HL-60/S4 treated with retinoic acid at 250 ng/mL for 4 days and 3 days (cell line): ENCODE results near the gene ZNF541.

ENCODE experiments used
- in situ Hi-C: fragments of 300-500 bp; cut with MboI; formaldehyde crosslinking; loops from 2 replicates; pipeline ENCODE4 v1.7.0; 2022; ENCODE audit warnings: low sequenced_read_pairs

The ZNF541 gene, protein sequence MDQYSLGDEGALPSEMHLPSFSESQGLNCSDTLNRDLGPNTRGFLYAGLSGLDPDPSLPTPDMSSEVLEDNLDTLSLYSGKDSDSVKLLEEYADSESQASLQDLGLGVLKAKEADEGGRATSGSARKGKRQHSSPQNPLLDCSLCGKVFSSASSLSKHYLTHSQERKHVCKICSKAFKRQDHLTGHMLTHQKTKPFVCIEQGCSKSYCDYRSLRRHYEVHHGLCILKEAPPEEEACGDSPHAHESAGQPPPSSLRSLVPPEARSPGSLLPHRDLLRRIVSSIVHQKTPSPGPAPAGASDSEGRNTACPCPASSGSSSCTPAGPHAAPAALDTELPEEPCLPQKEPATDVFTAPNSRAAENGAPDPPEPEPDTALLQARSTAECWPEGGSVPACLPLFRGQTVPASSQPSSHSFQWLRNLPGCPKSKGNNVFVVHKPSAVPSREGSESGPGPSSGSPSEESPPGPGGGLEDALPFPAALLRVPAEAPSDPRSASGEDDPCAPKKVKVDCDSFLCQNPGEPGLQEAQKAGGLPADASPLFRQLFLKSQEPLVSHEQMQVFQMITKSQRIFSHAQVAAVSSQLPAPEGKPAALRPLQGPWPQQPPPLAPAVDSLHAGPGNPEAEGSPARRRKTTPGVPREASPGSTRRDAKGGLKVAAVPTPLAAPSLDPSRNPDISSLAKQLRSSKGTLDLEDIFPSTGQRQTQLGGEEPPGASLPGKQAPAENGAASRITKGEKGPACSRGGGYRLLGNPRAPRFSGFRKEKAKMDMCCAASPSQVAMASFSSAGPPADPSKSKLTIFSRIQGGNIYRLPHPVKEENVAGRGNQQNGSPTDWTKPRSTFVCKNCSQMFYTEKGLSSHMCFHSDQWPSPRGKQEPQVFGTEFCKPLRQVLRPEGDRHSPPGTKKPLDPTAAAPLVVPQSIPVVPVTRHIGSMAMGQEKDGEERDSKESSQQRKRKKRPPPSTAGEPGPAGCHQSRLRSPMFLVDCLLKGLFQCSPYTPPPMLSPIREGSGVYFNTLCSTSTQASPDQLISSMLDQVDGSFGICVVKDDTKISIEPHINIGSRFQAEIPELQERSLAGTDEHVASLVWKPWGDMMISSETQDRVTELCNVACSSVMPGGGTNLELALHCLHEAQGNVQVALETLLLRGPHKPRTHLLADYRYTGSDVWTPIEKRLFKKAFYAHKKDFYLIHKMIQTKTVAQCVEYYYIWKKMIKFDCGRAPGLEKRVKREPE (N-terminal part only)

DNA sequence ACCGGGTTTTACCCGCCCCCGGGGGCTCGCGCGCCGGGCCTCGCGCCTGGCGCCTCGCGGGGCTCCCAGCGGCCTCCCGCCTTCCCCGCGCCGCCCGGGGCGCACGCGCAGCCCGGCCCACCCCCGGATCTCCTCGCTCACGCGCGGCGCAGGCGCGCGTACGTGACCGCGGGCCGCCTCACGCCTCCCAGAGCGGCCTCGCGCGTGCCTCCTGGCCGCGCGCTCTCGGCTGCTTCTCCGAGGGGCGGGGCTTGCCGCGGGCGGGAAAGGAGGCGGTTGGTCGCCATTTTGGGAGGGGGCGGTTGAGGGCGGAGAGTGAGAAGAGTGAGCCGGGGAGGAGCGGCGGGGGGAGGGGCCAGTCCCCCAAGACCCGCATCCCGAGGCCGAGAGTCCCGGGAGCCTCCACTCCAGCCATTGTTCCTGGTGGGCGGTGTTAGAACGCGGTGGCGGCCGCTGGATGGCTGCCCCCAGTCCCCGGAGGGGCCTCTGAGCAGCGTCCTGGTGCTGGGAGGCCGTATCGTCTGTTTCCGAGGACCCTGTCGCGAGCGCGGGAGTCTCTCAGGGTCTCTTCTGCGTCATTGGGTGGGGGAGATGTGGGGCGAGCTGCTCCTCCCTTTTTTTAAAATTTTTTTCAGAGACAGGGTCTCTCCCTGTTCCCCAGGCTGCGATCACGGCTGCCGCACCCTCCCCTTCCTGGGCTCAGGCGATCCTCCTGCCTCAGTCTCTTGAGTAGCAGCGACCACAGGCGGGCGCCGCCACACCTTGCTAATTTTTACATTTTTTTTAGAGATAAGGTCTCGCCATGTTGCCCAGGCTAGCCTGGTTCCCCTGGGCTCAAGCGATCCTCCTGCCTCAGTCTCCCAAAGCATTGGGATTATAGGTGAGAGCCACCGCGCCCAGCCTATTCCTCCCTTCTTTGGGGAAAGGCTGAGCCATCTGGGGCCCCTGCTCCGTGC, at the start of gene ZNF541:
Gene ZNF541 (minus strand): TSS at position 78 of the 956 bp plus-strand sequence. CDS start 17,292 bp downstream, outside the sequence.
- in situ Hi-C loops, result no loop called here

DNA sequence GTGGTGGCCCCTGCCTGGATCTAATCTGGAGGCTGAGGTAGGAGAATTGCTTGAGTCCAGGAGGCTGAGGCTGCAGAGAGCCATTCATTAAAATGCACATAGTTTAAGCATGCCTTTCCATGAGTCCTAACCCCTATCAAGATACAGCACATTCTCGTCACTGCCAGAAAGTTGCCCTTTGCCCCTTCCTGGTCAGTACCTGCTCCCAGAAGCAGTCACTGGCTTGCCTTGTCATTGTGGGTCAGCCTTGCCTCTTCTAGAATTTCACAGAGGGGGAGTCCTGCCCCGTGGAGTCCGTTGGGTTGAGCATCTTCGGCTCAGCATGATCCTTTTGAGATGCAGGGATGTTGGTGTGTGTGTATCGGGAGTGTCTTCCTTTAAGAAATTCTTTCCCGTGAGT, 46.8 kb upstream of the ZNF541 start:
- in situ Hi-C loops, result no loop called here

DNA sequence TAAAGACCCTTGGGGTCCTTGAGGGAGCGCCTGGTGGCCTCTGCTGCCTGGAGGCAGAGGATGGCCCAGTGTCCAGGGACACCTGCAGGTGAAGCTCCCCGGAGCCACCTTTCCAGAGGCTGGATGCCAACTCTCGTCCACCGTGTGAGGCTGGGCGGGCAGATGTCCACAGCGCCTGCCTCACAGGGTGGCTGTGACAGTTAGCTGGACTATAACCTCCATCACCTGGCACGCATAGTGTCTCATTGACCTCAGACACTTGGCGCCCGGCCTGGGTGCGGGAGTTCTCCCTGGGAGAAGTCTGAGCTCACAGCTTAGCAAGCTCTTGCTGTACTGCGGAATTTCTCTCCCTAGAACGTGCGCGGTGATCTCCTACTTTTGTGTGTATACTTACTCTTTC, 45.8 kb upstream of the ZNF541 start:
- in situ Hi-C loops, result no loop called here

DNA sequence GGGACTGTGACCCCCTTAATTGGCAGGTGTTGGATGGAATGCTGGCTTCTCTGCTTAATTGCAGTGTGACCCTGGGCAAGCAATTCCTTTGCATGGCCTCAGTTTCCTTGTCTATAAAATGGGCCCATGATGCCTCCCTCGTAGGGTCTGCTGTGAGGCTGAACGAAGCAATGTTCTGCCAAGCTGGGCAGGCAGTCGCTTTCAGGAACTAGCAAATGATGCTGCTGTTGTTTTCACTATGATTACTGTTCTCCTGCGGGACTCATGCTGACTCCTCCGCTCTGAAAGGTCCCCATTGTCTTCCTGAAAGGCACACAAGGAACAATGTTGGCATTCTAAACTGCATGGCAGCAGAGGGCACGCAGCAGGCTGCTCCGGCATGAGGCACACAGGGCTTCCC, 42.8 kb upstream of the ZNF541 start:
- in situ Hi-C loops, result no loop called here

DNA sequence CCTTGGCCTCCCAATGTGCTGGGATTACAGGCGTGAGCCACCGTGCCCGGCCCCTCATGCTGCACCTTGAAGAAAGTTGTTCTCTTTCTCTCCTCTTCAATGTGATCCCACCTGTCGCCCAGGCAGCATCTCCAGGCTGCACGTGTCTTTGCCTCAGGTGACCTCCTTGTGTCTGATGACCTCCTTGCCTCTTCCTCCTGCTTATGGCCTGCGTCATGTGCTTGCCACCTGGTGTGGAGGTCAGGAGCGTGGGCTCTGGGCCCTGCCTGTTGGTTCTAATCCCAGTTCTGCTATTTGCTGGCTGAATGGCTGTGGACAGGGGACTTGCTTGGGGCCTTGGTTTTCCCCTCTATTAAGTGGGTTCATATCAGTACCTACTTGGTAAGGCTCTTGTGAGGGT, 42.3 kb upstream of the ZNF541 start:
- in situ Hi-C loops, result no loop called here

DNA sequence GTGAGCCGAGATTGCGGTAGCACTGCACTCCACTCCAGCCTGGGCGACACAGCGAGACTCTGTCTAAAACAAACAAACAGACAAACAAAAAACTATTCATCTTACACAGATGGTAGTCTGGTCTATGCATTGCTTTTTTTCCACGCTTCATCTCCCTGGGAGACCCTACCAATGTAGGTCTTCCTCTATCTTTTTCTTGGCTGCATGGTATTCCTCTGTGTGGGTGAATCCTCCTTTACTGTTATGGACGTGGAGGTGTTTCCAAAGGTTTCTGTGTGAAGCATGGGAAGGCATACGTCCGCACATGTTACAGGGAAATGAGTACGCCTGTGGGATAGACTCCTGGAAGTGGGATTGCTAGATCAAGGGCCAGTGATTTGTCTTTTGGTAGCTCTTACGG, 41.6 kb upstream of the ZNF541 start:
- in situ Hi-C loops, result no loop called here

DNA sequence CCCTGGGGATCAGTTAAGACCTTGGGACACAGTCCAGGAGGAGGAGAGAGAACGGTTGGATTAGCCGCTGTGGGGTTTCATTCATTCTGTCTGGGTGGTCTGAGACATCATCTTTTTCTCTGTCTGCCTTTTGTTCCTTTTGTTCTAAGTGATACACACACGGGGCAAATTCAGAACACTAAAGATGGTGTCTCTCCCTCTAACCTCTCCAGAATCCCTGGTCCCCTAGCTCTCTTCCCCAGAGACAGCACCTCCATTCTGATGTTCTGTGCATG, 41.0 kb upstream of the ZNF541 start:
- in situ Hi-C loops, result no loop called here

DNA sequence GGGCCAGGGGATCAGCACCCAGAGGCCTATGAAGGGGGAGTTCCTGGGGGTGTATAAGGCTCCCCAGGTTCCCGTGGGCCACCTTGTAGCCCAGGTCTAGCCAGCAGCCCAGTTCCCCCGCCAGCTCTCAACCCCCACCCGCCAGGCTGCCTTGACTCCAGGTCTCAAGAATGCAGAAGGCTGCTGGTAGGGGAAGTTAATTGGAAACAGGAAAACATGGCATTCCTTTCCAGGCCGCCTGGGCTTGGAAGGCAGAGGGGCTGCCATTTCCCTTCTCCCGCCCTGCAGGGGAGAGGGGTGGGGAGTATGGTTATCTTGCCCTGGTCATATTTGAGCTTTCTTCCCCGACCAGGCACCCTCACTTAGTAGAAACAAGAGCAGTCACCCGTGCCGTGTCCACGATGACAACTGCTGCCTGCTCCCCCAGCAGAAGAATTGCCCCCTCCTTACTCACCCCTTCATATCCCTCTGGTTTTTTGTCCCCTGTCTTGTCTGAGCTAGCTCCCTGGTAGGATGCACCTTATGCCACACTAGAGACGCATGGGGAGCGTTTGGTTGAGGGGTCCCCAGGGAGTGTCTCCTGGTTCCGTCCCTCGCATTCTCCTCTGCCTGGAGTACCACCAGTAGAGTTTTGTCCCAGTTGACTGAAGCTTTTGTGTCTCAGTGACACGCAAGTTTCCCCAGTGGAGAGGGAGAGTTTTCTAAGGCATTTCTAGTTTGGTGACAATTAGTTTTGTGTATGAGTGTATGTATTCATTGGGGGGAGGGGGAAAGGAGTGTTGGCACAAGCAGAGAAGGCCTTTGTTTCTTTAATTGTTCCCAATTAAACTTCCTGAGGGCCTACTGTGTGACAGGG, 40.4 kb upstream of the ZNF541 start:
- in situ Hi-C loops, result no loop called here

DNA sequence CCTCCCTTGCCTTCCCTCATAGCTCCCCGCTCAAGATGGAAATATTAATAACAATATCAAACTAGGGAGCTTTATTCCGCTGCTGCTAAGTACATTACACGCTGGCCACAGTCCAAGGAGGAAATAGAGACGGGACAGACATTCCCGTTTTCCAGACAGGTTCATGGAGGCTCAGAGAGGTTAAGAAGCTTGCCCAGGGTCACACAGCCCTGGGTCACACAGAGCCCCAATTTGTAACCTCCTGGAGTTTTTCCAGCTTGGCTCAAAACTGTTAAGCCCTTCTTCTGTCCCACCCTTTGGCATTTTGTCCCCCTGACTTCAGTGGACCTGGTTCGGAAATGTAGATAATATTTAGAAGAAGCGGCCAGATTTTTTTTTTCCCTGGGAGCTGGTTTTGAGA, 38.0 kb upstream of the ZNF541 start:
- in situ Hi-C loops, result no loop called here

DNA sequence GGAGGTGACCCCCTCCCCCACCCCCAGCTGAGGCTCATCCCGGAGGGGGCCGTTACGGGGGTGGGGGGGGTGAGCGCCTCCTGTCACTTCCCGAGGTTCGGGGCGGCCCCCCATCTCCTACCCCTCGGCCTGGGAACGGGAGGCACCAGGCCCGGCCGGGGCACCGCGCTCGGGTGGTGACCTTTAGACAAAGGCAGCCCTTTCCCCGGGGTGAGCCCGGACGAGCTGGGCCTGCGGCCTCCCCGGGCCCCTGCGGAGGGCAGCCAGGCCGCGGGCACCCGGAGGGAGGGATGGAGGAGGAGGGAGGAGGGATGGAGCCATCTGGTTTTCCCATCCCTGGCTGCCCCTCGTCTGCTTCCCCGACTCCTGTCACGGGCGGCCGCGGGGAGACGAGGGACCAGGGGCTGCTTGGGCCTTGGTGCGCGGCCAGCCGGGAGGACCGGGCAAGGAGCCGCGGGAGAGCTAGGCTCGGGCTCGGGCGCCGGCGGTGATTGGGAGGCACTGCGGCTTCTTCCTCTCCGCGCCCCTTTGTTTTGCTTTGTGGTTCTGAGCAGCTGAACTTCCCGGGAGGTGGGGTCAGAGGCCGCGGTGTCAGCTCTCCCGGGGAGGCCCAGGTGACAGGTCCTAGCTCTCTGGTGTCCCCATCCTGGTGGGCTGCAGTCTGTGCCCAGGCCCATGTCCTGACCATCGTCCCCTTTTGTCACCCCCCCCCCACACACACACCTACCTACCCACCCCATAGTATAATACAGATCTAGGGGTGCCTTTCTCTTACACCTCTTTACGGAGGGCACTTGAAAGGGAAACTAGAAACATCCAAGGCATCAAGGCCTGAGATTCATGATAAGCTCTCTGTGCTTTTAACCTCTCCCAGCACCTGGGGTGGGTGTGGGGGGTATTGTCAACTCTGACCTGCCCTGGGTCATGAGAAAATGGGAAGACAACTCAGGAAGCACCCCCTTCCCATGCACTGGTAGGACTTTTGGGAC, 37.3 kb upstream of the ZNF541 start:
- in situ Hi-C loops, result no loop called here

DNA sequence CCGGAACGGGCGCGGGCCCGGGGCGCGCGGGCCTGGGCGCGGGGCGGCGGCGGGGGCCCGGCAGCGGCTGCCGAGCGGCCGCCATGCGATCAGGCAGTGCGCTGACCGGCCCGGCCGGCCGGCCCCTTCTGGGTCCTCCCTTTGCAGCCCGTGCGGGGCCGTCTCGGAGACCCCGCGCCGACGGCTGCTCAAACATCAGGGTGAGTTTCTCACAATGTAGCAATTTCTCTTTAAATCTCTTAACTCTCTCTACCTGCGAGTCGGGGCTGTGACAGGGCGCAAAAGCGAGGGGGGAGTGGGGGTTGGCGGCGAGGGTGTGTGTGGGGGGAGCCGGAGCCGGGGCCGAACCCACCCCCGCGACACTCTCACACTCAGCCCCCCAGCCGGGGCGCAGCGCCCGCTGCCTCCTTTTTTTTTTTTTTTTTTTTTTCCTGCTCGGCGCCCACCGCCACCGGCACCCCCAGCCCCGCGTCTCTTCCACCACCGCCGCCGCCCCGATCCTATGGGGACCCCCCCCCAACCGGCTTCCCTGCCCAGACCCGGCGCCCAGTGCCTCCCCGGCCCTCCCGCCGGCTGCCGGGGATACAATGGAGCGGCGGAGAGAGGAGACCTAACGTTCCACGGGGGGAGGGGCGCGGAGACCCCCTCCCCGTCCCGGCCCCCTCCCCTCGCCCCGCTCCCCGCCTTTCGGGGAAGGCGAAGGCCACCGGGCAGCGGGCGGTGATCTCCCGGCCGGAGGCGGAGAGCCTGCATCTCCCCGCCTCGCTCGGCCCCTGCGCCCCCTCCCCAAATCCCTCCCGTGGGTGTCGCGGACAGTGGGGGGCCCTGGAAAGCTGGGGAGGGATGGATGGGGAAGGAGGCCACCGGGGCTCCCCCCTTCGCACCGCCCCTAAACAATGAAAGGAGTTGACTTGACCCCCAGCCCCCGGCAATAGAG, 36.3 kb upstream of the ZNF541 start, which contains the start of gene BICRA:
Gene BICRA (plus strand): TSS at position 166 of the 937 bp plus-strand sequence. CDS start 64,441 bp downstream, outside the sequence.
- in situ Hi-C loops, result no loop called here

DNA sequence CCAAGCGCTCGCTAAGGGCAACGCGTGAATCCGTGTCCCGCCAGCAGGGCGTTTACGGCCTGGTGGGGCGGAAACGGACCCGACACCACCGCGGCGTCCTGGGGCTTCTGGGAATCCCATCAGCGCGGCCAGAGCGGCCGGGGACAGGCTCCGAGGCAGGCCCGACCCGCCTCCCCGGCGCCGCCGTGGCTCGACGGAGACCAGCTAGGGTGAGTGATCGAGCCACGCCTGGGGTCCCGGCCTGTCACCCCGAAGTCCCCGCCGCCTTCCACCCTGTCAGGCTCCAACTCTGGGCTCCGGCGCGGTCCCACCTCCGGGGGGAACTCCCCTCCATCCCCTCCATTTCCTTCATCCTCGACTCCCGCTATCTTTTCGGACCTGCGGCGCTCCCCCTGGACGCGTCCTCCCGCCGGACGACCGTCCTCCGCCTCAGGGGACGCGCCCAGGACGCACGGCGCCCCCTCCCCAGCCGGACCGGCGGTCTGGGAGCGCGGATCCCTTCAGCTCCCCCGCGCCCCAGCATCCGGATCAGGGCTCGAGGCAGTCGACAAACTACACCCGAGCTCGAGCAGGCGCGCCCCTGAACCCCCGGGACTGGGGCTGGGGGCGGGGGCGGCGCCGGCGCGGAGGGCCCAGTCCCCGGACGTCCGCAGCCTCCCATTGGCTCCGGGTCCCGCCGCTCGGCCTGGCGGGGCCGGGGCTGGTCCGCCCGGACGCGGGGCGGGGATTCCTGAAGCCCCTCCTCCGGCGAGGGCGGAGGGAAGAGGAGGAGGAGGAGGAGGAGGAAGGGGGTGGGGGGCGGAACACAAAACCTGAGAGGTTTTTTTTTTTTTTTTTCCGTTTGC, 35.3 kb upstream of the ZNF541 start:
- in situ Hi-C loops, result no loop called here

DNA sequence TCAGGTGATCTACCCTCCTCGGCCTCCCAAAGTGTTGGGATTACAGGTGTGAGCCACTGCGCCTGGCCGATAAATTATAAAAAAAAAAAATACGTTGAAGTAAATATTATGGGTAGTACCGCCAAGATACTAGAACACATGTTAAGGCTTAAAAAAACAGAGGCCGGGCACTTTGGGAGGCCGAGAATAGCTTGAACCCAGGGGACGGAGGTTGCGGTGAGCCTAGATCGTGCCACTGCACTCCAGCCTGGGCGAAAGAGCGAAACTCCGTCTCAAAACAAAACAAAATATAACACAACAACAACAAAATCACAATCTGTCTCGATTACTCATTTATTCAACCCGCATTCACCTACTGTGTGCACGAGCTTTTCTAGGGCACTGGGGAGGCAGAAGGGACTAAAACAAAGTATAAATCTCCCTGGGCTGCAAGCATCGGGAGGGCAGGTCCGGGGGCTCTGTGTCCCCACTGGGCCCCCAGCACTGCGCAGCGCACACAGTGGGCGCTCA, 34.7 kb upstream of the ZNF541 start:
- in situ Hi-C loops, result no loop called here

DNA sequence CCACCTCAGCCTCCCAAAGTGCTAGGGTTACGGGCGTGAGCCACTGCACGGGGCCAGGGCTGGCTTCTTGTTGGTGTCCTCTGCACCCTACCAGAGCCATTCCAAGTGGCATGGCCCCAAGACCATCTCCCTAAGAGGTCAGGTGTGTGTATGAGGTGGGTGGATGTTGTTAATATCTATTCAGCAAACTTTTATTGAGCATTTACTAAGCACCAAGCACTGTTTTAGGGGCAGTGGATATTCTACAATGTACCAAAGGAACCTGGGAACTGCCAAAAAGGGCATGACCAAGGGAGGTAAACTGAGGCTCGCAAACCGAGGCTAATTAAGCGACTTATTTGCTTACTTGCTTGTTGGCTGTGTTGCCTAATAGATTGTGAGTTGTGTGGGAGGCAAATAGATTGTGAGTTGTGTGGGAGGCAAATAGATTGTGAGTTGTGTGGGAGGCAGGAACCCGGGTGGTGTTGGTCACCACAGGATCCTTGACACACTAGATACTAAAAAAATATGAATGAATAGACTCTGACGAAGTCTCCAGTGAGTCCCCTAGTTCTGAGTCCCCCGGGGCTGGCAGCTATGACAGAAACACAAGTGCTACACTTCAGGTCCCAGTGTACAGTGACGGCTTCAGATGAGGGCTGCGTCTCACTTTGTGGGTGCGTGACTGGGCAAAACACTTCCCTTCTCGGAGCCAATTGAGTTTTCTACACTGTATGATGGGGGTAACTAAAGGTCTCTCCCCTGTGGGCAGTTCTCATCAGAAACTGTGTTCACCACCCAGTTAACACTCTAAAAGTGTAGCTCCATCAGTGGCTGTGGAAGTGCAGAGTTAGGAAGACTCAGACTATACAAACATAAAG, 31.0 kb upstream of the ZNF541 start:
- in situ Hi-C loops, result no loop called here
